ENCODE measurements around the gene TFDP3.

TFDP3 gene

DNA sequence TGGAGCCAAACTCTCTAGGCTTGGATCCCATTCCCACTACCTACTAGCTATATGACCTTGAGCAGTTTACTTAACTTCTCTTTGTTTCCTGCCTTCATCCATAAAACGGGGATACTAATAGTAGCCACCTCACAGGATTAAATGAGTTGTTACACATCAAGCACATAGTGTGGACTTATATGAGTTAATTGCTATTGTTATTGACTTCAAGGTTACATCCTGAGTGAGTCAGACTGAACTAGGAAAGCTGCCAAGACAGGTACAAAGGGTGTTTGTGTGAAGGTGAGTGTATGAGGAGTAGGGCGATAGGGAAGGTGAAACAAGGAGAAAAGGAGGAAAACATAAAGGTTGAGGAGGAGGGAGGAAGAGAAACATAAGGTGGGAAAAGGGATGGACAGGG, 32.2 kb downstream of the TFDP3 start:
- DNase-seq, result no peak

DNA sequence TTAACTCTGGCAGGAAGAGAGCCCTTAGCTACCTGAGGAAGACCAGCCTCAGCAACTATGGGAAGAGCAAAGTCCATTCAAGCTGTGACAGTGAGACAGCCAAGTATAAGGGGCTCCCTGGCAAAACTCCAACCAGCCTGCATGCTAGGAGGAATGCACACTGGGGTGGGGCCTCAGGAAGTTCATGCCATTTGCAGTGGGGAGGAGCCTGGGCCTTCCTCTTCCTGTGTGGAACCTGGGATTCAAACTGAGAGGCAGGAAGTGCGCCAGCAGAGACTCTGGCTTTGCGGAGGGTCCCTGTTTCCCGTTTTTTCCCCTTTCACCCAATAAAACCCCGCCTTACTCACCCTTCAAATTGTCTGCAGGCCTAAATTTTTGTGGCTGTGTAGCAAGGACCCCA, 33.0 kb downstream of the TFDP3 start:
- no peak for DNase-seq

DNA sequence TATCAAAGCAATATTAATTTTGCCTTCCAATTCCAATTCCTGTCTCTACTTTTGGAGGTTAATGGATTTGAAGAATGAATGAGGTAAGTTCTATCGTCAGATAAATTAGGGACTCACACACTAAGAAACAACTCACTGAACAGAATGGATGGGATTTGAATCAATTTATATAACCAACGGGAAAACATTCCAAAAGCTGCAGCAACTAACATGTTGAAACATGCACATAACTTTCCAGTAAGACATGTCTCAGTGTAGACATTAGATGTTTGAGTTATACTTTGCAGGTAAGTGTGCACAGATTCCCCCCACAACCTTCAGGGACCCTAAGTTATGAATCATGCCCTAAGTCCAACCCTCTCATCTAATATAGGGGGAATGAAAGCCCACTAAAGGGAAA, 34.3 kb downstream of the TFDP3 start:
- no peak for DNase-seq

DNA sequence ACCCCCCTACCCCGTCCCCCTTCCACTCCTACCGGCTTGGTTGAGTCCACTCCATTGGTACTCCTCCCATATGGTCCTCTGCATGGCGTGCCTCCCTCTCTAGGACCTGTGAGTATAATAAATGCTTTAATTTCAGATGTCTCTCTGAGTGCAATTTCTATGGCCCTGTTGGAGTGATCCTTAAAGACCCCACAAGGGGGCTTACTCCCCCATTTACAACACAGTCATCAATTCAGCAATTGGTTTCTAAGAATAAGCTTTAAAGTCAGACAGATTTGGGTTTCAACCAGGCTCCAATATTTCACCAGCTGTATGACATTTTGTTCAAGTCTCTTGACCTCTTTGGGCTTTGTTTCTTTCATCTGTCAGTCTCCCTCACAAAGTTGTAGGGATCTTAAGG, 38.7 kb downstream of the TFDP3 start:
- no peak for DNase-seq

DNA sequence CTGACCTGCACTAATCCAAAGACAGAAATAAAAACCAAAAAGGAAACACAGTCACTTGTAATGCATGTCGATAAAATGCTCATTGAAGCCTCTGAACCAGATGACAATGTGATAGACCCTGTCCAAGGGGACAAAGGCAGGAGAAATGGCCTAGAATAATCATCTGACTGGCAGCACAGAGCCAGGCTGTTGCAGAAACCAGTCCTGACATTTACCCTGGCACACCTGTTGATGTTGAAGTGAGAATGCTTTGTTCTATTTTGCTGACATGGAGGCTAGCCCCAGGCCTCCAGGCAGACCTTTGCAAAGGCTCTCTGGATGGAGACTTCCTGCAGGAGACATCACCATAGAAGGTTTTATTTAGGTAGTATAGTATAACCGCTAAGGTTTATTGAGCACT, 41.0 kb downstream of the TFDP3 start:
- DNase-seq, result no peak

DNA sequence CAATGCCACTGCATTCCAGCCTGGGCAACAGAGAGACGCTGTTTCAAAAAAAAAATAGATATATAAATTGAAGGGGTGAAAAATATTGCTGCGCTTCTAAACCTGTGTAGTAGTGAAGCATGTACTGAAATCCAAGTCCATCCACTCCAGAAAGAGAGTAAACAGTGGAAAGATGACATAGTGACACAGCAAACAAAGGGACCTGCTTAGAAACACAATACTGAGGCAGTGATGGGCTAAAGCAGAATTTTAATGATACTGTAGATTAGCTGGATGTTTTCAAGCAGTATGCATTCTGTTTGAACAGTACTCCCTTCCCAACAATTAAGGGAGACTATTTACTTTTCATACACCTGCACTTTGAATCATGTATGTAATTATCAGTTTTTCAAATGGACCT, 42.5 kb downstream of the TFDP3 start:
- DNase-seq, result no peak

DNA sequence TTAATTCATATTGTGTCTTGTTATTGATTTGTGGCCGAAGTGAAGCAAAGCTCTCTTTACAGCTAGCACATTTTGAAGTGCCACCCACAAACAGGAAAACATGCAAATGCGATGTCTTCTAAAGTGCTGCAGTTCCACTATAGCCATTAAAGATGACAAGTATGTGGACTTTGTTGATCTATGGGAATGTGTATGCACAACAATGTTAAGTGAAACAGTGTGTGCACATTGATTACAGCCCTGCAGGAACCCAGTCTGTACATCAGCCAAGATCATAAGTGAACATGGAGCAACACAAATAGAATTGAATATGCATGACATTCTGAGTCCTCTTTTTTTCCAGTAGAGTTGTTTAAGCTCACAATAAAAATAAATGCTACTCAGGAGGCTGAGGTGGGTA, 43.0 kb downstream of the TFDP3 start:
- no peak for DNase-seq

DNA sequence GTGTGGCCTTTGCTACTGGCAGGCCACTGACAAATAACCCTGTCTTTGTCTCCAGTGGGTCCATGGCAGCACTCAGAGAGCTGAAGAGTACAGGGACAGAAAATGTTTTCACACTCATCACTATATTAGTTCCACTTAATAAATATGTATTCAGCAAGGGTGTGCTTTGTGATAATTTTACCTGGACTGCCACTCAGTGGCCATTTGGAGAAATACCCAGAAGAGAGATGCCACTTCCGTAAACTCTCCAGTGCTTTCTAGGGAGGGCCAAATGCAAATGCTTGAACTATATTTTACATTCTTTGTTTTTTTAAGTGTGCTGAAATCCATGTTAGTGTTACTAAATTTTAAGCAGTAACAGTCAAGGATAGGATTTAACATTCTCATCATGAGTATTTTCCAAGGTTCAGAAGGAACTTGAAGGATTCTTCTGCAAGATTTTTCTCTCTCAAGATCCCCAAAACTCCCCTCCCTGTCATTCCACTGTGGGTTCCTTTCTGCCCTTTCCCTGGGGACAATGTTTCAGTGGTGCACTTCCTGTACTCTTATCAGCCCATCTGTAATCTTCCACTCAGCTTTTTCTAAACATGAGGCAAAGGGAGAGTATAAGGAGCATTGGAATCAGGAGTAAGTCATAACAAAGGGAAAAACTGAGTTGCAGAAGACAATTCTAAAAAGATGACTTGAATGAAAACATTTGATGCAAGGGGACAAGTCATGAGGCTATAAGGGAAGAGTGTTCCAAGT, 46.0 kb downstream of the TFDP3 start:
- no peak for DNase-seq

Measured in nucleus accumbens (tissue), 56 donors.